KOPT-K1 (cell line): ENCODE measurements around the gene PAPPA.

Source experiments
- H3K27ac ChIP-seq: fragments of 200-600 bp; sonication (generic); 2 replicates; pipeline ENCODE4 v1.5.1; 2016; ENCODE audit warnings: antibody characterized with exemption, mild to moderate bottlenecking, low read depth, low read length; ENCODE audit not compliant: poor library complexity, severe bottlenecking
- H3K36me3 ChIP-seq: fragments of 200-600 bp; sonication (generic); 2 replicates; pipeline ENCODE4 v1.5.1; 2017; ENCODE audit warnings: antibody characterized with exemption, mild to moderate bottlenecking, low read length, moderate library complexity; ENCODE audit not compliant: insufficient read depth
- H3K9me3 ChIP-seq: fragments of 200-600 bp; sonication (generic); 2 replicates; pipeline ENCODE4 v1.5.1; 2017; ENCODE audit warnings: antibody characterized with exemption, low read length, mild to moderate bottlenecking; ENCODE audit not compliant: insufficient read depth, poor library complexity, severe bottlenecking

The PAPPA gene

GRCh38 chr9:116435706-116436105, 282.1 kb downstream of the PAPPA start:
- no peaks in the 10 kb centered on the region for H3K9me3 ChIP-seq
- H3K36me3 ChIP-seq = no peaks in the 10 kb centered on the region
- no peak overlapping the region for H3K27ac ChIP-seq

GRCh38 chr9:116436121-116436520, 282.5 kb downstream of the PAPPA start:
- no peaks in the 10 kb centered on the region for H3K9me3 ChIP-seq
- H3K36me3 ChIP-seq = no peaks in the 10 kb centered on the region
- H3K27ac ChIP-seq = no peak overlapping the region

GRCh38 chr9:116437411-116438370, 284.1 kb downstream of the PAPPA start:
- Histone ChIP-seq H3K27ac (no peak overlapping the region), H3K36me3 (no peaks in the 10 kb centered on the region), H3K9me3 (no peaks in the 10 kb centered on the region)

GRCh38 chr9:116442528-116442927, 288.9 kb downstream of the PAPPA start:
- no peak overlapping the region for H3K27ac ChIP-seq
- no peaks in the 10 kb centered on the region for H3K36me3 ChIP-seq
- no peaks in the 10 kb centered on the region for H3K9me3 ChIP-seq

GRCh38 chr9:116447934-116448333, 294.3 kb downstream of the PAPPA start:
- H3K9me3 ChIP-seq = no peaks in the 10 kb centered on the region
- H3K27ac ChIP-seq = no peak overlapping the region

GRCh38 chr9:116448431-116448830, 294.8 kb downstream of the PAPPA start:
- Histone ChIP-seq H3K36me3 (no peaks in the 10 kb centered on the region), H3K9me3 (no peaks in the 10 kb centered on the region), H3K27ac (no peak overlapping the region)

More at GRCh38 chr9:116447934-116448333, 294.3 kb downstream of the PAPPA start:
- H3K36me3 ChIP-seq = no peaks in the 10 kb centered on the region

GRCh38 chr9:116449949-116450348, 296.4 kb downstream of the PAPPA start:
- Histone ChIP-seq H3K9me3 (no peaks in the 10 kb centered on the region), H3K27ac (no peak overlapping the region)

GRCh38 chr9:116450378-116451139, 297.0 kb downstream of the PAPPA start:
- no peaks in the 10 kb centered on the region for H3K36me3 ChIP-seq
- H3K27ac ChIP-seq = no peak overlapping the region
- H3K9me3 ChIP-seq = no peaks in the 10 kb centered on the region

More at GRCh38 chr9:116449949-116450348, 296.4 kb downstream of the PAPPA start:
- no peaks in the 10 kb centered on the region for H3K36me3 ChIP-seq

- Histone ChIP-seq H3K9me3 (peaks cover 5% of the 10 kb centered on the region), H3K27ac (no peak overlapping the region), H3K36me3 (no peaks in the 10 kb centered on the region)
These were observed 298.0 kb downstream of the PAPPA start for GRCh38 chr9:116451500-116452115.
